Cardiac atrium fibroblast (primary cell): ENCODE results near the gene MYO5B. TPM values are rescaled to one million over a fixed set of nuclear protein-coding genes. Genes with fewer than 3 reads are reported as not detected.

Experiments used
- total RNA-seq: library from RNA; depleted of rRNA; stranded (reverse); fragments of >200 nt; gene quantifications from 2 replicates; pipeline ENCODE4 v1.2.3, GENCODE V29; 2015

Gene MYO5B
- total RNA-seq: not detected in 2 replicates

DNA sequence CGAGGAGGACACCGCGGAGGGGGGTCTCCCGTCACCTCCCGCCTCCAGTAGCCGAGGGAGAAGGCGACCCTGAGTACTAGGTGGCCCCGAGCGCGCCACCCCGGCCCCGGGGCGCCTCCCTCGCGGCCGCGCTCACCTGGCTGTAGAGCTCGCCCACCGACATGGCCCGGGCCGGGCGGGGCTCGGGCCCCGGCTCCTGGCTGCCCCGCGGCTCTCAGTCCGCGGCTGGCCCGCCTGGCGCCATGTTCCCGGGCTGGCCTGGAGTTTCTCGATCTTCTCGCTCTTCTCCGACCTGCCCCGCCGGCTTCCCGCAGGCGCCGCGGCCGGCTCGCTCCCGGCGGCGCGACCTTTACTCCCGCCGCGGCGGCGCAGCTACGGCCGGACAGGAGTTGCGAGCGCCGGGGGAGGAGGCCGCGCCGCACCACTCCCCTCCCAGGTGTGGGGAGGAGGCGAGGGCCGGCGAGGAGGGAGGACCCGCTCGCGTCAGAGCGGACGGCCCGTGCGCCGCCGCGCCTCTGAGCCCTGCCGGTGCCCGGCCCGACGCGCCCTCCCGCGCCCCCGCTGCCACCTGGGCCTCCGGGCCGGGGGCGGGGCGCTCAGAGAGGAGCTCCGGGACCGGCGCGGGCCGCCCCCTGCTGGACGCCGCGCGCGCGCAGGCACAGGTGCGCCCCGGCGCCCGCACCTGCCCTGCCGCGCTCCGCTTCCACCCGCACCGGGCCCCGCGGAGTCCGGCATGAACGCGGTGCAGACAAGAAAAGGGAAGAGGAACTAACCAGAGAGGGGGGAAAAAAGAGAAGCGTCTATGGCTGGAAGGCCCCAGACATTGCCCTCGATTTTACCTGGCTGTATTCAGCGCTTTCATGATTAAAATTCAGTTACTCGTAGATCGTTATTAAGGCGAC is at the start of gene MYO5B:
MYO5B (minus strand) TSS at position 517 of the 902 bp plus-strand sequence; CDS start at position 163, 354 bp downstream.

DNA sequence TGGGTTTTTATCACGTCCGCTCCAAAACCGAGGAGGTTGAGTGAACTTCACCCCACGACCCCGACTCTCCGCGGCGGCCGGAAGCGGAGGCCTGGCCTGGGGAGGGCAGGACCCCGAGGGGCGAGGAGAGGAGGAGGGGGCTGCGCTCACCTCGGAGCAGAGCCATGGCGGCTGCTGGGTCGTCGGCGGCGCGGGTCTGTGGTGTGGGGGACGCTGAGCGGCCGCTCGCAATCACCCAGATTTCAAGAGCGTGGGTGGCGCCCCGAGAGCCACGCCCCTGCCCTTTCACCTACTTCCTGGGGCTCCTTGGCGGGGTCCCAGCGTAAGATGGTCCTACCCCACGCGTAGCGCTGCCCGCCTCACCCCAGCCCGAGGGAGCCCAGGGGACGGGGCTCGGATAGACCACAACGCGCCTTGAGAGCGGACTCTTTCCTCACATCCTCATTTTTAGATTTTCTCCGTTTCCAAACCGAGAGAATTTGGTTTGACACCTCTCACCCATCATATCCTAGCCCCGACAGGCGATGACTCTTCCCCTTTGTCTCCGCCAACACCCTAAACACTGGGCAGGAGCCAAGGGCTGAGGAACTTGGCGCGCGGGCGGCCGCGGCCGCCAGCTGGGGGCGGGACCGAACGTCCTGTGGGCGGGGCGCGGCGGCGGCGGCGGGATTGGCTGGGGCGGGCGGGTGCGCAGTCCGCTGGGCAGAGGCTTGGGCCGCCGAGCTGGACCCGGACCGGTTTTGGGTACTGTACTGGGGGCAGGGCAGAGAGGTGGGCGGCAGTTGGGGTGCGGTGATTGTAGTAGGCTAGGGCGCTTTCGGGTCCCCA is 381.4 kb downstream of the MYO5B start, which contains the start of gene ACAA2:
ACAA2 (minus strand) TSS at position 215 of the 828 bp plus-strand sequence; CDS start at position 166, 49 bp downstream.

Other genes with a start within 250 kb of the MYO5B start
- gene CFAP53, start 71.3 kb upstream of the MYO5B start, total RNA-seq: not detected in 2 replicates
- 43.7 and 50.7 TPM in 2 replicates for gene MBD1, start 86.4 kb upstream of the MYO5B start, total RNA-seq
- 45.7 and 52.5 TPM in 2 replicates for gene CXXC1, start 92.5 kb upstream of the MYO5B start, total RNA-seq
- 2.7 and 5.5 TPM in 2 replicates for gene SKA1, start 179.9 kb upstream of the MYO5B start, total RNA-seq